ENCODE measurements around the gene RNF138.
"Not testable (repeated sequence)": the region's sequence is repeated elsewhere in the genome, so short reads cannot be mapped to it uniquely, and the experiment has no call there.

The RNF138 gene

GRCh38 chr18:32175265-32175664 lies 83.6 kb downstream of the RNF138 start:
- DNase-seq (ENCODE audit: low read depth in 2 of 2): no peak

- DNase-seq (ENCODE audit: low read depth in 2 of 2): not testable (repeated sequence)
Observed at GRCh38 chr18:32176745-32177144, 85.1 kb downstream of the RNF138 start.

- DNase-seq (ENCODE audit: low read depth in 2 of 2): no peak
Observed at GRCh38 chr18:32177530-32177929, 85.9 kb downstream of the RNF138 start.

Data from stimulated activated CD4-positive, alpha-beta T cell treated with anti-CD3 and anti-CD28 coated beads, Interleukin-12 subunit alpha, Interleukin-12 subunit beta, amount 100 ng/mL, for 24 hours (primary cell).